COLO668 (cell line): ENCODE measurements around the gene SLC25A14.
A peak's percentile ranks its signal among the peaks of the same experiment; 100 is the strongest.

Source experiments
- DNase-seq: peaks from one replicate; lab custom pipeline; 2025; ENCODE audit not compliant: unreplicated experiment; lab: John Stamatoyannopoulos, UW

The SLC25A14 gene

GRCh38 chrX:130378024-130378669 lies 38.4 kb downstream of the SLC25A14 start:
- no peak for DNase-seq

DNA sequence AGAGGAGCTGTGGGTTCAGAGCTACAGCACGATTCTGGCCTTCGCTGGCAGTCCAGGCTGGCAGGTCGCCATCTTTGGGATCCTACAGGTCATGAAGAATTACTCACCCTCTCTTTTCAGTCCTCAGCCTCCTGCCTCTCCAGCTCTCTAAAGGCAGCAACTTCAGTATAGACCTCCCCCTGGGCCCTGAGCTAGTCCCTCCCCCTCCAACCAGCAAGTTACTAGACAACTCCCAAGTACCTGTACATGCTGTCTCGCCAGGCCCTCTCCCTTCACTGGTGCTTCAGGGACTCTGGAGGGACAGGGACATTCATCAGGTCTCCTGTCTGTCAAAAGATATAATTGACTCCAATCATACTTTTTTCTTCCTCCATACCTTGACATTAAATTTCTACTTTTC lies 45.8 kb downstream of the SLC25A14 start, which contains the start of gene GPR119:
Gene GPR119 (minus strand): TSS at position 155 of the 400 bp plus-strand sequence. CDS start 227 bp downstream, outside the sequence.
- DNase-seq: no peak

GRCh38 chrX:130386408-130386808 lies 46.7 kb downstream of the SLC25A14 start:
- DNase-seq: no peak

- DNase-seq: peak; percentile 34
These were observed 53.8 kb downstream of the SLC25A14 start for GRCh38 chrX:130393451-130394074.

DNA sequence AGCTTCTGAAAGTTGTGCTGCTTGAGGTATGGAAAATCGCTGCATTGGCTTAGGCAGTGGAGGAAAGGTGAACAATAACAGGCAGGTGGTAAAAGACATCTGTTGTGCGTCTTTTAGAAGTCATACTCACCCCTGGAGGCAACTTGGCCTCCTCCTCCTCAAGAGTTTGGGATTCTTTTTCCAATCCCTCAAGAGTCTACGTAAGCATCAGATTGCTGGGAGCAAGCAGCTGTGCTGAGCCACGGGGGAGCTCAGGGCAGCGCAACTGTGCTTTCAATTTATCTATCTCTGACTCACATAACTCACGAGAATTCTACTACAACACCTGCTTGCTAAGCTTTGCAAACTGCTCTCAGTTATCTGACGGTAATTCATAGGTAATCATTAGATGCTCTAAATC lies 55.6 kb downstream of the SLC25A14 start:
- DNase-seq: no peak

GRCh38 chrX:130401415-130402207 lies 61.9 kb downstream of the SLC25A14 start, which contains the start of gene RBMX2:
RBMX2 (plus strand) TSS chrX:130401987; CDS start chrX:130402033, 46 bp downstream.
- peak; percentile 81 for DNase-seq

DNA sequence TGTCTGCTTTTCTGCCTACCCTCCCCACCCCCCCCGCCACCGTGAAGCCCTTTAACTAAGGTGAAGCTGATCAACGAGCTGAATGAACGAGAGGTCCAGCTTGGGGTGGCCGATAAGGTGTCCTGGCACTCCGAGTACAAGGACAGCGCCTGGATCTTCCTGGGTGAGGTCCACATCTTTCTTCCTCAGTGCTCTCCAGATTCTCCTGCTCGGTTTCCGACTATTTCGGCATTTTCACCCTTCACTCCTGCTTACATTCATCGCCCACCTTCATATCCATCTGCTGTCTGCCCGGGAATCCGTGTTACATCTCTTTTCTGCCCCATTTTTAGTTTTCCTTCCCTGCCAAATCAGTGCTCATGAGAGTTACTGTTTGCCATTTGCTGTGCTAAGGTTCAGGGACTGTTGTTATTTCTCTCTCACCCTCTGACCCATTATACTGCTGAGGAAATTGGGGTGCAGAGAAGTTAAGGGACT lies 62.5 kb downstream of the SLC25A14 start:
- no peak for DNase-seq

DNA sequence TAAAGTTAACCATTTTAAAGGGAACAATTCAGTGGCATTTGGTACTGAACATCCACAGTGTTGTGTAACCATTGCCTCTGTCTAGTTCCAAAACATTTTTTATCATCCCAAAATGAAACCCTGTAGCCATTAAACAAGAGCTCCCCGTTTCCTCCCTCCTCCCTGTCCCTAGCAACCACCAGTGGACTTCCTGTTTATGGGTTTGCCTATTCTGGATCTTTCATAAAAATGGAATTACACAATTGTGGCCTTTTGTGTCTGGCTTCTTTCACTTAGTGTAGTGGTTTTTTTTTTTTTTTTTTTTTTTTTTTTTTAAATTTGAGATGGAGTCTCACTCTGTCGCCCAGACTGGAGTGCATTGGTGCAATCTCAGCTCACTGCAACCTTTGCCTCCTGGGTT lies 73.7 kb downstream of the SLC25A14 start:
- DNase-seq: no peak

GRCh38 chrX:130414800-130415199 lies 75.1 kb downstream of the SLC25A14 start:
- no peak for DNase-seq

- DNase-seq: no peak
These were observed 75.5 kb downstream of the SLC25A14 start for GRCh38 chrX:130415201-130415600.

- DNase-seq: no peak
These were observed 77.1 kb downstream of the SLC25A14 start for GRCh38 chrX:130416785-130417184.

DNA sequence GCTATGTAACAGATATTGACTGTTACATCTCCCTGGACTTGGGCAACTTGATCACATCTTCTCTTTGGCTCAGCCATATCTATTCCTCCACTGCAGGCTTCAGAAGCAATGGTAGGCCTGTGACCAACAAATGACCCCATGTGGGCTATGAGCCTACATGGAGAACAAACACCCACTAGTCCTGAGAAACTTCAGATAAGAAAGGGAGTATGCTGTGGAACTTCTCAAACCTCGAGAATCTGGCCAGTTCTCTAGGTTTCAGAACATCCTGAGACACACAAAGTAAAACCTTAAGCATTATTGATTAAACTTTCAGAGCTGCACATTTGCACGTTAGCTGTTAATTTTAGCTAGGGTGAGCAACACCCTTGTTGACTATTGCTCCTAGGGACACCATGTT lies 78.3 kb downstream of the SLC25A14 start:
- no peak for DNase-seq

- DNase-seq: no peak
These were observed 79.0 kb downstream of the SLC25A14 start for GRCh38 chrX:130418740-130419139.

- DNase-seq: no peak
These were observed 79.5 kb downstream of the SLC25A14 start for GRCh38 chrX:130419263-130419662.
